ENCODE results near the gene HIBADH.

DNA sequence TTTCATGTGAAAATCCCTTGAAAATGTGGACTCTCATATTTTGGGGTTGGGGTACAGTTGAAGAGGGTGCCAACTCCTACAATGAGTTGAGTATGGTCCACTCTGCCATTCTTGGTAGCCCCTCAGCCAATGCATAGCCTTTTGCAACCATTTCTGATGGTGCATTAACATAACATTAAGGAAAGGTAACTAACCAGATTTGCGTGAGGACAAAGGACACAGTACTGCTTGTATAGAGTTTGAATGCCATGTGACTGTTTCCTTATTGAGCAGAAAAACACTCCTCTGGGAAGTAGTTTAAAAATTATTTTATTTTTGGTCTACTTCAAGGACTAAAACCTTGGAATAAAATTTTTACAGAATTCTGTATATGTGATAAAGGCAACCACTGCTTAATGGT lies 107.9 kb downstream of the HIBADH start:
- TF ChIP-seq, protein P1, sequence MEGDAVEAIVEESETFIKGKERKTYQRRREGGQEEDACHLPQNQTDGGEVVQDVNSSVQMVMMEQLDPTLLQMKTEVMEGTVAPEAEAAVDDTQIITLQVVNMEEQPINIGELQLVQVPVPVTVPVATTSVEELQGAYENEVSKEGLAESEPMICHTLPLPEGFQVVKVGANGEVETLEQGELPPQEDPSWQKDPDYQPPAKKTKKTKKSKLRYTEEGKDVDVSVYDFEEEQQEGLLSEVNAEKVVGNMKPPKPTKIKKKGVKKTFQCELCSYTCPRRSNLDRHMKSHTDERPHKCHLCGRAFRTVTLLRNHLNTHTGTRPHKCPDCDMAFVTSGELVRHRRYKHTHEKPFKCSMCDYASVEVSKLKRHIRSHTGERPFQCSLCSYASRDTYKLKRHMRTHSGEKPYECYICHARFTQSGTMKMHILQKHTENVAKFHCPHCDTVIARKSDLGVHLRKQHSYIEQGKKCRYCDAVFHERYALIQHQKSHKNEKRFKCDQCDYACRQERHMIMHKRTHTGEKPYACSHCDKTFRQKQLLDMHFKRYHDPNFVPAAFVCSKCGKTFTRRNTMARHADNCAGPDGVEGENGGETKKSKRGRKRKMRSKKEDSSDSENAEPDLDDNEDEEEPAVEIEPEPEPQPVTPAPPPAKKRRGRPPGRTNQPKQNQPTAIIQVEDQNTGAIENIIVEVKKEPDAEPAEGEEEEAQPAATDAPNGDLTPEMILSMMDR (IDR thresholded peaks at IDR 0.05; ENCODE audit: extremely low read depth in 1 of 2, insufficient read depth in 1 of 2, low read depth in 1 of 2, low read length in 2 of 2) = no peak
- no peak for TF ChIP-seq EZH2 (IDR thresholded peaks at IDR 0.05; ENCODE audit: borderline replicate concordance, low read depth, low read length, severe bottlenecking)

All from endothelial cell of umbilical vein (primary cell).